ENCODE measurements around the gene RASA3. TPM values are rescaled to one million over a fixed set of nuclear protein-coding genes. Genes with fewer than 3 reads are reported as not detected.

RASA3 gene
- total RNA-seq, 1 donor from 2014 or later = 17.3 TPM

DNA sequence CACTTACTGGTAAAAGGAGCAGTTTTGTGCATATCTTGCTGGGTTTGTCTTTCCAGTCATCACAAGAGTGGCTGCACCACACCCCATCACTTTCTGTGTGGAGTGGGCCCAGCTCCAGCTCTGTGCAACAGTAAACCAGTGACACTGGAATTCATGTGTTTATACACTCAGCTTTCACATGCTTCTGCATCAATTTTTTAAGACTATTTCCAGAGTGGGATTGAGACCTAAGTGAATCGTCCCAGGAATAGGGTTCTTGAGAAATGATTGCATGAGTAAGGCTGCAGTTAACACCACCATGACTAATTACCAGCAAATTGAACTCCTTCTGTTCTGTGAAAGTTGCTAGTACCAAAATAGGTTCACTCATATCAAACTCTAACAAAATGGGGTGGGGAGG lies 41.3 kb upstream of the RASA3 start:
- Histone ChIP-seq H3K9me3 (peaks cover 11% of the 10 kb centered on the region), H3K36me3 (no peaks in the 10 kb centered on the region), H3K27ac (no peak overlapping the region), H3K4me3 (no peak overlapping the region), H3K27me3 (no peaks in the 10 kb centered on the region), H3K4me1 (no peaks in the 10 kb centered on the region)
- no peak for DNase-seq
- TF ChIP-seq, protein P1, sequence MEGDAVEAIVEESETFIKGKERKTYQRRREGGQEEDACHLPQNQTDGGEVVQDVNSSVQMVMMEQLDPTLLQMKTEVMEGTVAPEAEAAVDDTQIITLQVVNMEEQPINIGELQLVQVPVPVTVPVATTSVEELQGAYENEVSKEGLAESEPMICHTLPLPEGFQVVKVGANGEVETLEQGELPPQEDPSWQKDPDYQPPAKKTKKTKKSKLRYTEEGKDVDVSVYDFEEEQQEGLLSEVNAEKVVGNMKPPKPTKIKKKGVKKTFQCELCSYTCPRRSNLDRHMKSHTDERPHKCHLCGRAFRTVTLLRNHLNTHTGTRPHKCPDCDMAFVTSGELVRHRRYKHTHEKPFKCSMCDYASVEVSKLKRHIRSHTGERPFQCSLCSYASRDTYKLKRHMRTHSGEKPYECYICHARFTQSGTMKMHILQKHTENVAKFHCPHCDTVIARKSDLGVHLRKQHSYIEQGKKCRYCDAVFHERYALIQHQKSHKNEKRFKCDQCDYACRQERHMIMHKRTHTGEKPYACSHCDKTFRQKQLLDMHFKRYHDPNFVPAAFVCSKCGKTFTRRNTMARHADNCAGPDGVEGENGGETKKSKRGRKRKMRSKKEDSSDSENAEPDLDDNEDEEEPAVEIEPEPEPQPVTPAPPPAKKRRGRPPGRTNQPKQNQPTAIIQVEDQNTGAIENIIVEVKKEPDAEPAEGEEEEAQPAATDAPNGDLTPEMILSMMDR (IDR thresholded peaks at IDR 0.05) = no peak
- no peak for ATAC-seq
- intact Hi-C loops (cut with DNase I) = no loop called here

DNA sequence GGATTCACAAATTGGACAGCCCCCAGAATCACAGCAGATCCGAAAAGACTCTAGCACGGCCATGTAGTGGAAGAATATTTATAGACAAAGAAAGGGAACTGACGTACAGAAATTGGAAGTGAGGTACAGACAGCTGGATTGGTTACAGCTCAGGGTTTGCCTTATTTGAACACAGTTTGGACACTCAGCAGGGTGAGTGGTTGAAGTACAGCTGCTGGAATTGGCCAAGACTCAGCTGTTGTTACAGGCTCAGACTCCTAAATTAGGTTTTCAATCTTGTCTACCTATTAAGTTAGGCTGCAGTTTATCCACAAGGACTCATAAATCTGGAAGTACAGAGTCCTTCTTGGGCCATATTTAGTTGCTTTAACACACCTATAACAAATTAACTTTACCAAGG lies 40.8 kb upstream of the RASA3 start:
- Histone ChIP-seq H3K27ac (no peak overlapping the region), H3K9me3 (peaks cover 11% of the 10 kb centered on the region), H3K4me1 (no peaks in the 10 kb centered on the region), H3K4me3 (no peak overlapping the region), H3K36me3 (no peaks in the 10 kb centered on the region), H3K27me3 (no peaks in the 10 kb centered on the region)
- intact Hi-C loops (cut with DNase I) = no loop called here
- DNase-seq (no peak), ATAC-seq (no peak)
- TF ChIP-seq, protein P1 (IDR thresholded peaks at IDR 0.05) = no peak

DNA sequence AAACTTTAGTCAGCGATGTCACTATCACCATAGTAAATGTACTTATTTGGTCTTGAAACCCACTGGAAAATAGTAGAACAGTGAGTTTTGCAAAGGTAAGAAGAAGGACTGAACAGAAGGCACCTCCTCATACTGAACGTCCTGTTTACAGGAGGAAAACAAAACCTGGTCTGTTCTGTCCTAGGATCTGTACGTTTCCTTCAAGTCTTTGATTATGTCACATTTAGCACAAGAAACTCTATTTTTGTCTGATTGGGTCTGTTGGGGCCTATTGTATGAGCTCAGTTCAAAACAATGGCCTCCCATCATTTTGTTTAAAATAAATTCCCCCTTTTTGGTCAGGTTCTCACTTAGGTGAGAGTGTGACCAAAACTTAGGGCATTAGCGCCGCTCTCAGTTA lies 35.5 kb upstream of the RASA3 start:
- intact Hi-C loops (cut with DNase I) = no loop called here
- H3K36me3 ChIP-seq = no peaks in the 10 kb centered on the region
- H3K4me3 ChIP-seq = no peak overlapping the region
- no peak for DNase-seq
- H3K9me3 ChIP-seq = peaks cover 4% of the 10 kb centered on the region
- peaks cover 12% of the 10 kb centered on the region for H3K4me1 ChIP-seq
- TF ChIP-seq, protein P1 (IDR thresholded peaks at IDR 0.05) = no peak
- ATAC-seq = no peak
- no peak overlapping the region for H3K27ac ChIP-seq
- H3K27me3 ChIP-seq = no peaks in the 10 kb centered on the region

DNA sequence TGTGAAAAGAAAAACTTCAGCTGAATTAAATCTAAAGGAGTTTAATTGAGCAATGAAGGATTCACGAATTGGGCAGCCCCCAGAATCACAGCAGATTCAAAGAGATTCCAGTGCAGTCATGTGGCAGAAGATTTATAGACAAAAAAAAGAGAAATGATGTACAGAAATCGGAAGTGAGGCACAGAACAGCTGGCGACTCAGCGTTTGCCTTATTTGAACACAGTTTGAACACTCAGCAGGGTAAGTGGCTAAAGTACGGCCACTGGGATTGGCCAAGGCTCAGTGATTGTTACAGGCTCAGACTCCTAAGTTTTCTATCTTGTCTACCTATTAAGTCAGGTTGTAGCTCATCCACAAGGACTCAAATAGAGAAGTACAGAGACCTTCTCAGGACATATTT lies 35.0 kb upstream of the RASA3 start:
- intact Hi-C loops (cut with DNase I) = no loop called here
- peak; percentile 73 for ATAC-seq
- H3K9me3 ChIP-seq = no peaks in the 10 kb centered on the region
- DNase-seq = no peak
- H3K4me3 ChIP-seq = no peak overlapping the region
- no peak overlapping the region for H3K27ac ChIP-seq
- H3K4me1 ChIP-seq = peaks cover 16% of the 10 kb centered on the region
- TF ChIP-seq, protein P1 (IDR thresholded peaks at IDR 0.05) = no peak
- no peaks in the 10 kb centered on the region for H3K36me3 ChIP-seq
- no peaks in the 10 kb centered on the region for H3K27me3 ChIP-seq

DNA sequence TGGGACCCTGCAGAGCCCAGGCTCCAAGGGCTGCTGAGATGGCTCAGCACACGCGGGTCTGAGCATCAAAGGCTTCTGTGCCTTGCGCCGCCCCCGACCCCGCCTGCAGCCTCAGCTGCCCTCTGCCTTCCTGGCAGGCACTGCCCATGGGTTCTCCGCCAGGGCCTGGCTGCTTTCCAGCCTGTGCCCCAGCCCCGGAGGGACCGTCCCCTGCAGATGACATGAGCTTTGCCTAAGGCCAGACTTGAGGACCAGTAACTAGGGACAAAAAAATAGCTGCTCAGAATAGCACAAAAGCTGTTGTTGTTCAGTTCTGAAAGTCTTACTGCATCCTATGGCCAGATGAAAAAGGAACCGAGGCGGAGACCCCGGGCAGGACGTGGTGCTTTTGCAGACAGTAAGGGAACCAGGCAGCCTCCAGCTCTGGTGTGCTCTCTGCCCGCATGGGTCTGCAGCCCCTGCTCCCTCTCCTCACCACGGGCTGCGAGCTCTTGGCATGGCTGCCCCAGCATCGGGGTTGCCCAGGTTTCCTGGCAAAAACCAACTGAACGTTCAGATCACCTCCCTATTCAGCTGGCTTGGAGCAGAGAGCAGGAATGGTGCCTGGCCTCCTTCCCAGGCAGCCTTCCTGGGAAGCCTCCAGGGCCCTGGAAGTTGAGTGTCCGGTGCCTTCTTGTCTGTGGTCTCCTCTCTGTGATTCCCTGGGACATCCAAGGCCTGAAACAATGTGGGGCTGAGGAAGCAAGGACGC lies 34.1 kb upstream of the RASA3 start:
- Histone ChIP-seq H3K4me3 (no peak overlapping the region), H3K4me1 (peaks cover 25% of the 10 kb centered on the region), H3K27me3 (no peaks in the 10 kb centered on the region), H3K36me3 (no peaks in the 10 kb centered on the region), H3K9me3 (no peaks in the 10 kb centered on the region), H3K27ac (no peak overlapping the region)
- TF ChIP-seq, protein P1 (IDR thresholded peaks at IDR 0.05) = no peak
- no peak for ATAC-seq
- DNase-seq = no peak
- intact Hi-C loops (cut with DNase I) = no loop called here

All from upper lobe of right lung (tissue), 1 donor.